HepG2 (cell line): ENCODE measurements around the gene CIBAR2. TPM values are rescaled to one million over a fixed set of nuclear protein-coding genes. Genes with fewer than 3 reads are reported as not detected.

Source experiments
- AHR ChIP-seq: IDR thresholded peaks from 2 replicates; pipeline ENCODE4 v1.6.1; 2018; ENCODE audit warnings: missing genetic modification reagents, missing compliant biosample characterization
- ARHGAP35 ChIP-seq: sonication (generic); formaldehyde crosslinking; IDR thresholded peaks from 2 replicates; pipeline ENCODE4 v1.9.0; 2022; ENCODE audit warnings: mild to moderate bottlenecking, inconsistent platforms, moderate library complexity, missing genetic modification reagents, borderline replicate concordance
- MAZ ChIP-seq, 2 experiments: sonication (generic) in 1 of 2; formaldehyde crosslinking in 1 of 2; IDR thresholded peaks; 2 replicates each; pipeline versions ENCODE4 v1.5.0 to v1.6.1; 2012 to 2020; ENCODE audit warnings: low read depth in 2 of 2, mild to moderate bottlenecking in 2 of 2, borderline replicate concordance in 1 of 2, improper control_type of control experiment in 1 of 2, low read length in 1 of 2, missing genetic modification reagents in 1 of 2, moderate library complexity in 1 of 2
- PCBP1 ChIP-seq: fragments of 200-400 bp; formaldehyde crosslinking; IDR thresholded peaks from 2 replicates; pipeline ENCODE4 v1.6.1; 2017; ENCODE audit warnings: mild to moderate bottlenecking, low read depth, low read length, borderline replicate concordance
- ZBTB3 ChIP-seq: sonication (generic); formaldehyde crosslinking; IDR thresholded peaks from 2 replicates; pipeline ENCODE4 v1.4.0; 2020; ENCODE audit warnings: low read depth, mild to moderate bottlenecking, moderate library complexity, missing genetic modification reagents, borderline replicate concordance
- ZMYM3 ChIP-seq: sonication (generic); formaldehyde crosslinking; IDR thresholded peaks from 2 replicates; pipeline ENCODE4 v1.5.1; 2020; ENCODE audit warnings: mild to moderate bottlenecking, missing genetic modification reagents
- ZNF367 ChIP-seq: sonication (generic); formaldehyde crosslinking; IDR thresholded peaks from 2 replicates; pipeline ENCODE4 v1.4.0; 2020; ENCODE audit warnings: missing genetic modification reagents, borderline replicate concordance
- ZNF431 ChIP-seq: sonication (generic); formaldehyde crosslinking; IDR thresholded peaks from 2 replicates; pipeline ENCODE4 v1.9.0; 2022; ENCODE audit warnings: missing genetic modification reagents, low read depth, mild to moderate bottlenecking, borderline replicate concordance
- polyA plus RNA-seq, 8 experiments: library from polyadenylated mRNA; depleted of rRNA in 3 of 8; stranded (reverse) in 7 of 8; unstranded in 1 of 8; fragments of >200 nt; fragmentation: Illumina TruSeq in 4 of 8; extraction: Trizol in 4 of 8; gene quantifications; 2 replicates each; pipeline versions ENCODE4 v1.2.1 to v1.2.3, GENCODE V29; 2011 to 2016; ENCODE audit warnings: low read depth in 4 of 8, missing spikeins in 1 of 8, mixed read lengths in 1 of 8; ENCODE audit not compliant: insufficient read depth in 1 of 8
- total RNA-seq, 5 experiments: library from RNA; depleted of rRNA; stranded (reverse); fragments of >200 nt; fragmentation: Illumina TruSeq; extraction: Trizol; gene quantifications; 2 replicates each; pipeline ENCODE4 v1.2.3, GENCODE V29; 2016; ENCODE audit warnings: low read depth in 1 of 5
- TF ChIP-seq, protein P1 (sequence below): sonication (generic); formaldehyde crosslinking; IDR thresholded peaks from 2 replicates; pipeline ENCODE4 v1.5.1; 2020; ENCODE audit warnings: missing genetic modification reagents, mild to moderate bottlenecking, borderline replicate concordance

Gene CIBAR2
- total and polyA plus RNA-seq, 2 of the 13 experiments (the other 11 are each of a cell fraction or from before 2014, with no cell fraction given): not detected

DNA sequence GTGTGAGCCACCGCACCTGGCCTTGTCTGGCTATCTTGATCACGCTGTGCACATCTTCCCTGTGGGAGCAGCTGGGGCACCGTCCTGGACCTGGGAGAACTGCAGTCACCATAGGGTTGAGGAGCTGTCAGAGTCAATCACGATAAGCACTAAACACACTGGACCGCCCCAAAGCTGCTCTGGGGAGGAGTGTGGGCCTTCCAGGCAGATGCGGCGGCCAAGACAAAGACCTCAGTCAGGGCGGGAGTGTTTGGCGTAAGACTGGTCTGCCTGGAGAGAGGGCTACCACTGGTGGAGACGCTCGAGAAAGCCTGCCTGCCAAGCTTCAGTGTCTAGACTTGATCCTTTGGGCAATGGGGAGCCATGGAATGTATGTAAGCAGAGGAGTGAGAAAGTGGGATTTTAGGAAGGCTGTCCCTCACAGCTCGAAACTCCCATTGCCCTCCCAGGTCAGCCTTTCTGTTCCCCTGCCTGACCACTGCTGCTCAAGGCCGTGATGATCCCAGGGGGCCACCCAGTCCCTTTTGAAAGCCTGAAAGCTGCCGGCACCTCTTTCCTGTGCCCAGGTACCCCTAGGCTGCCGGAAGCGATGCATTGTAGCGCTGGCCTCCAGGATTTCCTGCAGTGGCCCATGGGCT is 29.3 kb upstream of the CIBAR2 start (continued):
- TF ChIP-seq MAZ (IDR thresholded peaks at IDR 0.05; ENCODE audit: borderline replicate concordance, low read depth, low read length) (no peak), MAZ (CRISPR knock-in tag; IDR thresholded peaks at IDR 0.05; ENCODE audit: low read depth) (peak; percentile 29; the same call in 1 of the 2 replicates), ZBTB3 (CRISPR knock-in tag) (no peak), ARHGAP35 (CRISPR knock-in tag) (no peak), ZNF367 (CRISPR knock-in tag) (no peak), PCBP1 (no peak), ZNF431 (no peak), ZMYM3 (CRISPR knock-in tag) (peak; percentile 93), AHR (0 out of 2 replicates have a peak, but pooled peaks have one; percentile 13)
- TF ChIP-seq, protein P1, sequence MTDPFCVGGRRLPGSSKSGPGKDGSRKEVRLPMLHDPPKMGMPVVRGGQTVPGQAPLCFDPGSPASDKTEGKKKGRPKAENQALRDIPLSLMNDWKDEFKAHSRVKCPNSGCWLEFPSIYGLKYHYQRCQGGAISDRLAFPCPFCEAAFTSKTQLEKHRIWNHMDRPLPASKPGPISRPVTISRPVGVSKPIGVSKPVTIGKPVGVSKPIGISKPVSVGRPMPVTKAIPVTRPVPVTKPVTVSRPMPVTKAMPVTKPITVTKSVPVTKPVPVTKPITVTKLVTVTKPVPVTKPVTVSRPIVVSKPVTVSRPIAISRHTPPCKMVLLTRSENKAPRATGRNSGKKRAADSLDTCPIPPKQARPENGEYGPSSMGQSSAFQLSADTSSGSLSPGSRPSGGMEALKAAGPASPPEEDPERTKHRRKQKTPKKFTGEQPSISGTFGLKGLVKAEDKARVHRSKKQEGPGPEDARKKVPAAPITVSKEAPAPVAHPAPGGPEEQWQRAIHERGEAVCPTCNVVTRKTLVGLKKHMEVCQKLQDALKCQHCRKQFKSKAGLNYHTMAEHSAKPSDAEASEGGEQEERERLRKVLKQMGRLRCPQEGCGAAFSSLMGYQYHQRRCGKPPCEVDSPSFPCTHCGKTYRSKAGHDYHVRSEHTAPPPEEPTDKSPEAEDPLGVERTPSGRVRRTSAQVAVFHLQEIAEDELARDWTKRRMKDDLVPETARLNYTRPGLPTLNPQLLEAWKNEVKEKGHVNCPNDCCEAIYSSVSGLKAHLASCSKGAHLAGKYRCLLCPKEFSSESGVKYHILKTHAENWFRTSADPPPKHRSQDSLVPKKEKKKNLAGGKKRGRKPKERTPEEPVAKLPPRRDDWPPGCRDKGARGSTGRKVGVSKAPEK: 0 out of 2 replicates have a peak, but pooled peaks have one; percentile 62
